Activated gamma-delta T cell treated with anti-CD3 and anti-CD28 coated beads, Interleukin-2, amount 50 U/mL, for 16 hours (primary cell): ENCODE data around the gene LCE5A.
"Not testable (repeated sequence)": the region's sequence is repeated elsewhere in the genome, so short reads cannot be mapped to it uniquely, and the experiment has no call there.

ENCODE experiments used
- DNase-seq: peaks from one replicate; pipeline ENCODE4 v3.0.0-alpha.2; 2020; ENCODE audit warnings: low read depth

Gene LCE5A

DNA sequence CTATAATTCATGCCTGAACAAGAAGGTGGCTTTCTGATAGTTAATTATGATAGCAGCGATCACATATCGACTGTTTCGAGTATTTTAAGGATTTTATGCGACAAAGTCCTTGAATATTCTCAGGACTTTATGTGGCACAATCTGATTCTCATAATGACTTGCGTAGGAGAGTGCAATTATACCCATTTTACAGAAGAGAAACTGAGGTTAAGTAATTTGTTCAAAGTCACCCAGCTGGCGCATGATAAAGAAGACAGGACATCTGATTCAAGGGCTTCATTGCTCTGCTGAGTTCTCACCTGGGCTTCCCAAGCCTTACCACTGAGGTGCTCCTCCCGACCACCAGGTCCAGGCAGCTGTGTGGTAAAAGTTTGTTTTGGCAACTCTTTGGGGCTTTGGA, 5.5 kb downstream of the LCE5A start:
- no peak for DNase-seq

DNA sequence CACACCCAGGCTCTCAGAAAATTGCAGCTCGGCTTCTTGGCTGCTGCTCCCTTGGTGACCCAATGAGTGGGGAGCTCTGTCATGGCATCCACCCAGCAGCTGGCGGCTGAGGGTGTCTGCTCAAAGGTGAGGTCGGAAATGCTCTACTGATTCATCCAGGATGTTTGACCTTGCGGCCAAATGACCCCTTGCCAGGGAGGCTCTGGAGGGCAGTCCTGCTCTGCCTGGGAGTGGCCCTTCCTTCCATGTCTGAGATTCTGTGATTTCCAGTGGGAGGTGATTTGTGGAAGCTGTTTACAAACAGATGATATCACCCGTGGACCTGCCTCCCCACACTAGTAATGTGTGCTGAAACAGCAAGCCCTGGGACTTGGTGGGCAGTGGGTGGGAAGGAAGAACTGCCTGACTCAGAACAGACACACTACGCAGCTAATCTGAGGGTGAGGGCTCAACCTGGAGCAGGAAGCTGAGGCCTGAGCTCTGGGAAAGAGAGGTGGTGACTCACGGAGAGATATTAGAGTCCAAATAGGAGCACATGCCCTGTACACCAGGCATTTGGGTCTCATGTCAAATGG, 6.7 kb downstream of the LCE5A start:
- no peak for DNase-seq

DNA sequence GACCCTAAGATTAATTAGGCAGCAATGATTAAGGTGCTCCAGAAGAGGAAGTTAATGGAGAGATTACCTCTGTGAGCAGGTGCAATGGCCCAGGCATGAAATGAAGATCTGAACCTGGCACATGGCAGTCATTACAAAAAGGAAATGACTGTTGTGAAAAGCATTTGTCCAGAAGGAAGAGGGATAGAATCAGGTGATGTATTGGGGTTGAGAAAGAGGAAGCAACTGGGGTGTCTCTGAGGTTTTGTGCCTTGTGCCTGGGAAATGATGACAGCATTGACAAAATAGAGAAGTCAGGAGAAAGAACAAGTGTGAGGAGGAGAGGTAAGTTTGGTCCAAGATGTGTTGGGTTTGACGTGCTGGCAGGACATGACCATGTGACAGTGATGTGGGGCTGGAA, 9.2 kb downstream of the LCE5A start:
- DNase-seq, result no peak

DNA sequence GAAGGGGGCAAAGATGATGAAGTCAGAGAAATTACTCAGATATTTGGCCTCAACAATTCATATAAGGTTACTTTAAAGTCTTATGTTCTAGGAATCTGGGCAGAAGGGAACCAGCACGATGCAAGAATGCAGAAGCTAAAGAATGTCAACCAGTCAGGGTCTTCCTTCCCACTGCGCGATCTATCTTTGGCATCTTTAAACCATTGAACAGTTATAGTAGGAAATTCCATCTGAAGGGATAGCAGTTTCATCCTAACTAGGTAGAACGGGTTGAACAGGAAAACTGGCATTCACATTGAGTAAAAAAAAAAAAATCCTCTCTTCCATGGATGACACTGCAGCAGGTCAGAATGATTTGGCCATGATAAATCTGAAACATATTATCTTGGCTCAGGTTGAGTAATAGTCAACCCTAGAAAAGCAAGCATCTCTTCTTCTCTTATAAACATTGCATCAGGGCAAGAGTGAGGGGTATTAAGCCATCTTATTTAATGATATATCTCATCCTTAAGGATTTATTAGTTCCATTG, 10.0 kb downstream of the LCE5A start:
- no peak for DNase-seq

DNA sequence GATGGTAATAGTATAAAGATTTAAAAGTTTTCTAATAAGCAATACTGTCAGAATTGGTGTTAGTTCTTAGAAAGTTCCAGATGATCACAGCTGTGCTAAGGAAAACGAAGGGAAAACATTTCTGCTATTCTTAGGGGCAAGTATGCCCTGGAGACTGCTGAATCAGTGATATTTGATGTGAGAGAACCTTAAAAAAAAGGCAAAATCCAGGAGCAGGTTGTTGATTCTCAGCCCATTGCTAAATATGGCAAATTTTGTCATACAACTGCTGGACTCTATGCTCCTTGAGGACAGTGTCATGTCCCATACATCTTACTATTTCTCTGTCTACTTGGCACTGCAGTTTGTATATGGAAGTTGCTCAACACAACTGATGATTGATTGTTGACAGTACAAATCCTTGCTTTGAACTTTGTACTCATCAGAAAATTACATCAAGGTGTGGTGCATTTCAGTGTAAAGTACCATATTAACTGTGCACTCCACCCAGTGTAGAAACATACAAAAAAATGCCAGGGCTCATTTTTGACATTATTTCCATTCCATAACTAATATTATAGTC, 14.6 kb downstream of the LCE5A start:
- DNase-seq, result no peak

DNA sequence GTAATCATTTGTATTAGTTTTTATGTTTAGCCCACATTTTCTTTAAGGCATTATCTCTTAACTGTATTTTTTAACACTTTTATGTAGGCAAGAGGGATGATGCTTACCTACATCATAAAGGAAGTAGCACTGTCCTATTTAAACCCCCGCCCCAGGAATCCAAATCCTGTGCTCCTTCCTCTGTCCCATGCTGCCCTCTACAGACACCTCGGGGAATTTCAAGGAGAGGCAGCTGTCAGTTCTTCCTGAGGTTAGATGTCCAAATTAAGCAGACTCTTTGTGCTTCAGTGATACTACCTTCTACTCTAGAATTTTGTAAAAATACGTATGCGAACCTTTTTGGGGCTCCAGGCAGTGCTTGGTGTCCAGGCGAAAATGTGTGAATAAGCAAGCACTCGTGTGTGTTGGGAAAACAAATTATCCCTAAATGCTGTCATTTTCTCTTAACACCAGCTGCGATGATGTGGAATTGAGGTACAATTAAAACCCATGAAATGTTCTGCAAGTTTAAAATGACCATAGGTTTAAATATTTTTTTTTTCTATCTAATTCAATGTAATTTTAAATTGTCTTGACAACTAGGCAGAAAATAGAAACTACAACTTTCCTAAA, 22.8 kb downstream of the LCE5A start:
- DNase-seq, result no peak

DNA sequence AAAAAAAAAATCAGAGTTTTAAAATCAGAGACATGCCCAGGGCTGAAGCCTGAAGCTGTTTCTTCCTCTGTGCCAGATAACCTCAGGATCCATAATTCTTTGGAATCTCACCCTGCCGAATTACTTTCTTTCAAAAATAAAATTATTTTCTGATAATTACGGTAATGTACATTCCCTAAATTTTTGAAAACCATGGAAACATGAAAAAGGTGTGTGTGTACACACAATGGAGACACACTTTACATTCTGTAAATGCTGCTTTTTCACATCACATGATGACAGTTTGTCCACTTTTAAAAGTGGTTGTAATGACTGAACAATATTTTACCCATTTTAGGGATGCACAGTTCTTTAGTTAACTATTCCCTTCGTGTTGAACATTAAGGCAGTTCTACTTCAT, 25.2 kb downstream of the LCE5A start:
- DNase-seq, result no peak

DNA sequence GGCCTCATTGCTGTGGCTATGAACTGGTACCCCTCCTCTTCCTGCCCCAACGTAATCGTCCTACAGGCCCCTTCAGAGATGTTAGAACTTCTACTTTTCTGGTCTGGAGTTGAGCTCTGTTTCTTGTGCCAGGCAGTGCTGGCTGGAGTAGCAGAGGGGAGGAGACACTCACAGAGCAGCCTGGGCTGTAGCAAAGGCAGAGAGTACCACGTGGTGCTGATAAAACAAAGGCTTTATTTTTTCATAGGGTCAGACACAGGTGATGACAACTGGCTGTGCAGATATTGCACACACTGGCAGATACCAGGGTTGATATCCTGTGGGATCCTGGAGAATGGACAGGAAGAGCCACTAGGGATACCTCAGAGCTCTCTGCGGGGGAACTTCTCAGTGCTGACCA, 26.9 kb downstream of the LCE5A start:
- DNase-seq, result no peak

DNA sequence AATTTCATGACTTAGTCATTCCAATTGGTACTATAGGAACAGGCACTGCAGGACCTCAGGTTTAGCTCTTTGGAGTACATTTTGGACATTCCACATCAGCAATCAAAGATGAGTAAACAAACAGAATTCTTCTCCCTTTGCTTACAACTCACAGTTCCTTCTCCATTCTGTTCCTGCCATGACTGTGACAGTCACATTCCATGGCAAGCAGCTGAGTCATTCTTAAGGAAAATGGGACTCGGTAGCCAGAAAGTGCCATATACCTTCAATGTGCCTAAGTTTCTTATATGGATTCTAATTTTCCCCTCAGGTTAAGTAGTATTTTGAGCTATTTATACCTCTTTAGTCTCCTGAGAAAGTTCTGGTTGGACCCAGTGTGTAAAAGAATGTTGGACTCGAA, 29.3 kb downstream of the LCE5A start:
- no peak for DNase-seq

DNA sequence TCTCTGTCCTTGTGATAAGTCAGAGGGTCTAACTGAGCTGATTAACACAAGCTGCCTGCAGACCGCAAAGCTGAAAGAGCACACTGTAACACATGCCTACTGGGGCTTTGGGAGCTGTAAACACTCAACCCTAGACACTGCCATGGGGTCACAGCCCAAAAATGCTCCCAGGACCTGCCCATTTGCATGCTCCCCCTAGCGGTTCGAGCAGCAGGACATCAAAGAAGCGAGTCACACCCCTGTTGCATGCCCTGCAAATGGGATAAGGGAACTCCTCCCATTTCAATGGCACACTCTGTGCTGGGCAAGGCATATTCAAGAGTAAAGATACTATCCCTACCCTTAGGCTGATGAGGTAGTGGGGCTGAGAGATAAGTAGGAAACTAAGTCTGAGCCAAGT, 33.2 kb downstream of the LCE5A start:
- no peak for DNase-seq

DNA sequence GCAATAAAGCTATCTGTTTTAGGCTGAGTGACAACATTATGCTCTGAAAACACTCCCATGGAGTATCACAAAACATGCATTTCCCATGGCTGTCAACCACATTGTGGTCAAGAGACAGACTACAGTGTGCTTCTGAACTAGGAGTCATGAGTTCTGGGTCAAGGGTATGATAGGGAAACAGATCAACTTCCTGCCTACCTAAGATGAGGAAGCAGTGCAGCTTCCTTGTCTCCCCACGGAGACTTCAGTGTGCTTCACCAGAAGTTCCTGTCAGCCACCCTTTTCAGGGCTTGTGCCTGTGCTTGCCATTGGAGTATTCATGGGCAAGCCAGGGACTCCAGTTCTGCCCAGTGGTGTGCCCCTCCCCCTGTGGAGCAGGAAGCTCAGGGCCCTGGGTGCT, 36.1 kb downstream of the LCE5A start:
- no peak for DNase-seq

DNA sequence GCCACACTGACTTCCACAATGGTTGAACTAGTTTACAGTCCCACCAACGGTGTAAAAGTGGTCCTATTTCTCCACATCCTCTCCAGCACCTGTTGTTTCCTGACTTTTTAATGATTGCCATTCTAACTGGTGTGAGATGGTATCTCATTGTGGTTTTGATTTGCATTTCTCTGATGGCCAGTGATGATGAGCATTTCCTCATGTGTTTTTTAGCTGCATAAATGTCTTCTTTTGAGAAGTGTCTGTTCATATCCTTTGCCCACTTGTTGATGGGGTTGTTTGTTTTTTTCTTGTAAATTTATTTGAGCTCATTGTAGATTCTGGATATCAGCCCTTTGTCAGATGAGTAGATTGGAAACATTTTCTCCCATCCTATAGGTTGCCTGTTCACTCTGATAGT, 37.8 kb downstream of the LCE5A start:
- DNase-seq, result not testable (repeated sequence)
